SK-N-SH (cell line): ENCODE data around the gene CLGN.

Experiments
- CTCF ChIP-seq: fragments of 200-600 bp; sonication (generic); IDR thresholded peaks from 2 replicates; pipeline ENCODE4 v1.6.1; 2017; ENCODE audit warnings: antibody characterized with exemption, mild to moderate bottlenecking, moderate library complexity
- EP300 ChIP-seq, 2 experiments: IDR thresholded peaks; 2 replicates each; pipeline versions ENCODE4 v1.4.0 to v1.6.1; 2012; ENCODE audit warnings: borderline replicate concordance in 1 of 2, low read depth in 1 of 2, low read length in 1 of 2
- EZH2phosphoT487 ChIP-seq: fragments of 200-600 bp; sonication (generic); IDR thresholded peaks from 2 replicates; pipeline ENCODE4 v1.6.1; 2017; ENCODE audit warnings: low read depth, mixed run types, mild to moderate bottlenecking, antibody characterized with exemption, moderate library complexity, borderline replicate concordance
- JUND ChIP-seq: IDR thresholded peaks from 2 replicates; pipeline ENCODE4 v1.4.0; 2012
- MXI1 ChIP-seq: IDR thresholded peaks from 2 replicates; pipeline ENCODE4 v1.6.1; 2012; ENCODE audit warnings: mild to moderate bottlenecking, low read depth, low read length, improper control_type of control experiment
- POLR2AphosphoS5 ChIP-seq: IDR thresholded peaks from 2 replicates; pipeline ENCODE4 v1.6.1; 2012; ENCODE audit warnings: low read depth, low read length
- RAD21 ChIP-seq: IDR thresholded peaks from 2 replicates; pipeline ENCODE4 v1.6.1; 2012; ENCODE audit warnings: mild to moderate bottlenecking, low read length
- RCOR1 ChIP-seq: fragments of 150-350 bp; IDR thresholded peaks from 2 replicates; pipeline ENCODE4 v1.6.1; 2017; ENCODE audit warnings: antibody characterized with exemption, low read length
- REST ChIP-seq: IDR thresholded peaks from 2 replicates; pipeline ENCODE4 v1.6.1; 2012; ENCODE audit warnings: mild to moderate bottlenecking, low read depth, low read length, moderate library complexity
- RFX5 ChIP-seq: IDR thresholded peaks from 2 replicates; pipeline ENCODE4 v1.6.1; 2012; ENCODE audit warnings: mild to moderate bottlenecking, improper control_type of control experiment, low read length
- RXRA ChIP-seq: IDR thresholded peaks from 2 replicates; pipeline ENCODE4 v1.4.0; 2012; ENCODE audit warnings: low read depth, mild to moderate bottlenecking, borderline replicate concordance
- SMC3 ChIP-seq: IDR thresholded peaks from 2 replicates; pipeline ENCODE4 v1.6.1; 2012; ENCODE audit warnings: low read depth, low read length, improper control_type of control experiment
- TCF12 ChIP-seq: IDR thresholded peaks from 2 replicates; pipeline ENCODE4 v1.4.0; 2012

- TF ChIP-seq CTCF = no peak
- TF ChIP-seq RFX5 = no peak
- TF ChIP-seq EP300 (IDR thresholded peaks at IDR 0.05; ENCODE audit: borderline replicate concordance in 1 of 2, low read depth in 1 of 2, low read length in 1 of 2) = no peak
- no peak for TF ChIP-seq MXI1
- TF ChIP-seq SMC3 = no peak
- TF ChIP-seq RAD21 = no peak
- no peak for TF ChIP-seq TCF12
- no peak for TF ChIP-seq JUND
- no peak for TF ChIP-seq RCOR1
- no peak for TF ChIP-seq RXRA
- TF ChIP-seq EZH2phosphoT487 = no peak
- TF ChIP-seq POLR2AphosphoS5 = no peak
- no peak for TF ChIP-seq REST
These were observed 72.2 kb downstream of the CLGN start for GRCh38 chr4:140355288-140355687.
